Bronchial epithelial cell (primary cell): ENCODE results near the gene DNAJC30. TPM values are rescaled to one million over a fixed set of nuclear protein-coding genes. Genes with fewer than 3 reads are reported as not detected.

Source experiments
- DNase-seq: peaks from one replicate; pipeline ENCODE4 v3.0.0-alpha.2; 2010; ENCODE audit warnings: low read depth
- FAIRE-seq: peaks from 2 replicates; lab custom pipeline; 2011; peaks lifted over from hg19 to GRCh38; lab: Jason Lieb, UNC
- H3K27me3 ChIP-seq: 2 replicates; pipeline ENCODE4 v1.5.1; 2011; ENCODE audit warnings: low read length; ENCODE audit not compliant: control insufficient read depth, insufficient read depth
- H3K36me3 ChIP-seq: 2 replicates; pipeline ENCODE4 v1.5.1; 2011; ENCODE audit warnings: low read length; ENCODE audit not compliant: control insufficient read depth, insufficient read depth
- H3K4me3 ChIP-seq: 2 replicates; pipeline ENCODE4 v1.5.1; 2011; ENCODE audit warnings: mild to moderate bottlenecking, low read depth, low read length, control low read depth
- total RNA-seq: library from RNA; depleted of rRNA; stranded (reverse); fragments of >200 nt; gene quantifications from 2 replicates; pipeline ENCODE4 v1.2.1, GENCODE V29; 2014
- TF ChIP-seq, protein P1 (sequence below): IDR thresholded peaks from 2 replicates; pipeline ENCODE4 v1.5.1; 2011; ENCODE audit warnings: mild to moderate bottlenecking, moderate library complexity, low read length, control low read depth, inconsistent platforms; ENCODE audit not compliant: insufficient read depth, severe bottlenecking

Gene DNAJC30
- total RNA-seq, 1 donor from 2014 or later: 0.79 TPM

GRCh38 chr7:73635428-73636200 lies 47.6 kb downstream of the DNAJC30 start:
- DNase-seq (no peak), FAIRE-seq (no peak)
- TF ChIP-seq, protein P1, sequence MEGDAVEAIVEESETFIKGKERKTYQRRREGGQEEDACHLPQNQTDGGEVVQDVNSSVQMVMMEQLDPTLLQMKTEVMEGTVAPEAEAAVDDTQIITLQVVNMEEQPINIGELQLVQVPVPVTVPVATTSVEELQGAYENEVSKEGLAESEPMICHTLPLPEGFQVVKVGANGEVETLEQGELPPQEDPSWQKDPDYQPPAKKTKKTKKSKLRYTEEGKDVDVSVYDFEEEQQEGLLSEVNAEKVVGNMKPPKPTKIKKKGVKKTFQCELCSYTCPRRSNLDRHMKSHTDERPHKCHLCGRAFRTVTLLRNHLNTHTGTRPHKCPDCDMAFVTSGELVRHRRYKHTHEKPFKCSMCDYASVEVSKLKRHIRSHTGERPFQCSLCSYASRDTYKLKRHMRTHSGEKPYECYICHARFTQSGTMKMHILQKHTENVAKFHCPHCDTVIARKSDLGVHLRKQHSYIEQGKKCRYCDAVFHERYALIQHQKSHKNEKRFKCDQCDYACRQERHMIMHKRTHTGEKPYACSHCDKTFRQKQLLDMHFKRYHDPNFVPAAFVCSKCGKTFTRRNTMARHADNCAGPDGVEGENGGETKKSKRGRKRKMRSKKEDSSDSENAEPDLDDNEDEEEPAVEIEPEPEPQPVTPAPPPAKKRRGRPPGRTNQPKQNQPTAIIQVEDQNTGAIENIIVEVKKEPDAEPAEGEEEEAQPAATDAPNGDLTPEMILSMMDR: no peak
- Histone ChIP-seq H3K27me3 (no peaks in the 10 kb centered on the region), H3K4me3 (no peak overlapping the region), H3K36me3 (no peaks in the 10 kb centered on the region)

DNA sequence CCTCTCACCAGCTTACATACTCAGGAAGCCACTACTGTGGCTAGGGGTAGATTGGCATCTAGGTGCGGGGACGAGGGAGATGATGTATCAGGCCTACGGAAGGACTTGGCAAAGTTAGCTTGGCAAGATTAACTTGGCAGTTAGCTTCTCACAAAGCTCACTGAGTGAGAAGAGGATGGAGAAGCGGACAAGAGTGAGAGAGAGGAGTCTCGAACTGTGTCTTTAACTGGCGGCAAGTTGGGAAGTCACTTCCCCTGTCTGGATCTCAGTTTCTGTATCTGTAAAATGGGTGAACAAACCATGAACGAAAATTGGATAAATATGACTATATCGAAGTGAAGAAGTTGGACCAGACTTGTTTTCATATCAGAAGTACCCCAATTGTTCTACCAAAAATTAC lies 49.4 kb downstream of the DNAJC30 start:
- Histone ChIP-seq H3K36me3 (no peaks in the 10 kb centered on the region), H3K4me3 (no peak overlapping the region), H3K27me3 (no peaks in the 10 kb centered on the region)
- FAIRE-seq (no peak), DNase-seq (no peak)
- TF ChIP-seq, protein P1: no peak

- H3K27me3 ChIP-seq: peaks cover 4% of the 10 kb centered on the region
- FAIRE-seq (no peak), DNase-seq (no peak)
- TF ChIP-seq, protein P1: no peak
- no peak overlapping the region for H3K4me3 ChIP-seq
- H3K36me3 ChIP-seq: no peaks in the 10 kb centered on the region
These were observed 49.9 kb downstream of the DNAJC30 start for GRCh38 chr7:73633323-73633722.

GRCh38 chr7:73631558-73631957 lies 51.7 kb downstream of the DNAJC30 start:
- H3K36me3 ChIP-seq: no peaks in the 10 kb centered on the region
- peaks cover 12% of the 10 kb centered on the region for H3K27me3 ChIP-seq
- FAIRE-seq (no peak), DNase-seq (no peak)
- TF ChIP-seq, protein P1: no peak
- H3K4me3 ChIP-seq: no peak overlapping the region

Other genes with a start within 250 kb of the DNAJC30 start
- 0.51 and 1.1 TPM in 2 replicates for gene FZD9, start 249.7 kb downstream of the DNAJC30 start, total RNA-seq
- 42.4 and 55.8 TPM in 2 replicates for gene BAZ1B, start 161.2 kb downstream of the DNAJC30 start, total RNA-seq
- 21.3 and 23.6 TPM in 2 replicates for gene BCL7B, start 125.8 kb downstream of the DNAJC30 start, total RNA-seq
- gene TBL2, start 104.9 kb downstream of the DNAJC30 start, total RNA-seq: 63.4 and 78.7 TPM in 2 replicates
- gene MLXIPL, start 58.9 kb downstream of the DNAJC30 start, total RNA-seq: under 0.01 TPM in 1 of 2 replicates, not detected in the other
- gene VPS37D, start 15.6 kb downstream of the DNAJC30 start, total RNA-seq: 1.0 and 2.4 TPM in 2 replicates
- gene BUD23, start 144 bp upstream of the DNAJC30 start, total RNA-seq: 97.9 and 104 TPM in 2 replicates
- 7.3 and 12.4 TPM in 2 replicates for gene STX1A, start 36.2 kb upstream of the DNAJC30 start, total RNA-seq
- gene ABHD11, start 55.3 kb upstream of the DNAJC30 start, total RNA-seq: 6.5 and 7.1 TPM in 2 replicates
- gene CLDN3, start 86.8 kb upstream of the DNAJC30 start, total RNA-seq: not detected in 2 replicates
- gene CLDN4, start 147.5 kb upstream of the DNAJC30 start, total RNA-seq: 55.5 and 126 TPM in 2 replicates
- 0.26 and 3.3 TPM in 2 replicates for gene METTL27, start 159.1 kb upstream of the DNAJC30 start, total RNA-seq
- gene TMEM270, start 177.7 kb upstream of the DNAJC30 start, total RNA-seq: not detected in 2 replicates